D721Med (cell line): Measurements from ENCODE around the gene FSIP1.

ENCODE experiments used
- DNase-seq: peaks from one replicate; pipeline ENCODE4 v3.0.0; 2011; ENCODE audit warnings: low spot score; ENCODE audit not compliant: insufficient read length
- FAIRE-seq: peaks from 2 replicates; lab custom pipeline; 2011; peaks lifted over from hg19 to GRCh38; lab: Jason Lieb, UNC
- CTCF ChIP-seq: IDR thresholded peaks from 2 replicates; pipeline ENCODE4 v1.5.1; 2012; ENCODE audit warnings: mild to moderate bottlenecking, control low read depth; ENCODE audit not compliant: insufficient read depth; ENCODE audit errors: missing control alignments

Gene FSIP1

DNA sequence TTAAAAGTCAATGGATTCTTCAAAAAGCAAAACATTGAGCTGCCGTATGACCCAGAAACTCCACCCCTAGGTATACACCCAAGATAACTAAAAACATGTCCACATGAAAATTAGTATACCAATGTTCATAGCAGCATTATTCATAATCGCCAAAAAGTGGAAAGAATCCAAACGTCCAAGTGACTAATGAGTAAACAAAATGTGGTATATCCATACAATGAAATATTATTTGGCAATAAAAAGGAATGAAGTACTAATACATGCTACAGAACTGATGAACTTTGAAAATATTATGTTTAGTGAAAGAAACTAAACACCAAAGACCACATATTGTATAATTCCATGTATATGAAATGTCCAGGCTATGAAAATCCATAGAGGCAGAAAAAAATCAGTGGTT is 123.9 kb downstream of the FSIP1 start:
- DNase-seq (no peak), FAIRE-seq (no peak)
- no peak for TF ChIP-seq CTCF

GRCh38 chr15:39657668-39658067 is 125.0 kb downstream of the FSIP1 start:
- no peak for TF ChIP-seq CTCF
- FAIRE-seq (no peak), DNase-seq (no peak)

DNA sequence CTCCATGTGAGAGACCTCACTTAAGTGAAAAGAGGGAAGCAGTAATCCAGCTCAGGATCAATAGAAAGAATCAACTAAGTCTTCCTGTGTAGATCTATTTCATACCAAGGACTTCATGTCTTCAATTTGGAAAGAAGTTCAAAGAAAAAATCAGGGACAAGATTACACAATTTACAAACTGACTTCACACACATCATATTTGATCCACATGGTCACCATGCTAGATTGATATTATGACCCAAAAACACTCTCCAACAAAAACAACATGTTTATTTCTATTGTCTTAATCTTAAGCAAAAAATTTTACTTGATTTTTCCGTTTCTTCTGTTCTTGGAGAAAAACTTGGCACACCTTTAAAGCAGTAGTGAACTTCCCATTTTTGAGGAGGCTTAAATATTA is 125.5 kb downstream of the FSIP1 start:
- DNase-seq, result no peak
- FAIRE-seq, result no peak
- TF ChIP-seq CTCF, result no peak

GRCh38 chr15:39654304-39654703 is 128.3 kb downstream of the FSIP1 start:
- FAIRE-seq, result no peak
- no peak for TF ChIP-seq CTCF
- no peak for DNase-seq

GRCh38 chr15:39651881-39652280 is 130.8 kb downstream of the FSIP1 start:
- FAIRE-seq (no peak), DNase-seq (no peak)
- no peak for TF ChIP-seq CTCF

GRCh38 chr15:39651295-39651694 is 131.3 kb downstream of the FSIP1 start:
- no peak for TF ChIP-seq CTCF
- DNase-seq, result no peak
- FAIRE-seq, result no peak

DNA sequence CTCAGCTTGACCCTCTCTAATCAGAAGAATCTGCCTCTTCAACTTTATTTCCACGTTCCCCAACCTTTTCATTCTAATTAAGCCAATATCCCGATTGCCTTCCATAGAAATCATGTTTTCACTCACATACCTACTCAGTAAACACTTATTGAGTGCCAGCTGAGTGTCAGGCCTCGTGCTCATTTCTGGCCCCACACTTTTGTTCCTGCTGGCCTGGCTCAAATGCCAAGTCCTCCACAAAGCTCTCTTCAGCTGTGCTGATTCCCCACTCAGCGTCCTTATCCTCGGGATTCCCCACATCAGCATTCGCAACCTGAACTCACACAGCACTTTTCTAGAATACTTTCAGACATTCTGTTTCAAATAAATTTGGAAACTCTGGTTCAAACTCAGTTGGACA is 132.9 kb downstream of the FSIP1 start:
- no peak for DNase-seq
- TF ChIP-seq CTCF, result no peak
- no peak for FAIRE-seq
